Small intestine (tissue), 7 donors: ENCODE measurements around the gene INPP4B. TPM values are rescaled to one million over a fixed set of nuclear protein-coding genes. Genes with fewer than 3 reads are reported as not detected.

Source experiments
- DNase-seq, 2 donors: peaks; one replicate each; pipeline versions ENCODE4 v3.0.0 to v3.0.0-alpha.2; 2013
- FAIRE-seq: peaks from 2 replicates; lab custom pipeline; 2012; peaks lifted over from hg19 to GRCh38; lab: Jason Lieb, UNC
- H3K27ac ChIP-seq, 3 donors: one replicate each; pipeline ENCODE4 v1.5.1; 2013; ENCODE audit warnings: low read length in 2 of 3, mild to moderate bottlenecking in 2 of 3, control low read depth in 1 of 3, inconsistent platforms in 1 of 3, low read depth in 1 of 3, moderate library complexity in 1 of 3
- H3K27me3 ChIP-seq, 3 donors: one replicate each; pipeline ENCODE4 v1.6.1; 2013; ENCODE audit warnings: low read length in 3 of 3, inconsistent platforms in 1 of 3; ENCODE audit not compliant: control insufficient read depth in 3 of 3, insufficient read depth in 3 of 3
- H3K36me3 ChIP-seq, 3 donors: one replicate each; pipeline ENCODE4 v1.6.1; 2013; ENCODE audit warnings: low read length in 3 of 3, inconsistent platforms in 1 of 3, low read depth in 1 of 3, mild to moderate bottlenecking in 1 of 3, moderate library complexity in 1 of 3; ENCODE audit not compliant: control insufficient read depth in 3 of 3, insufficient read depth in 2 of 3
- H3K4me1 ChIP-seq, 3 donors: one replicate each; pipeline ENCODE4 v1.6.1; 2013; ENCODE audit warnings: low read length in 2 of 3, inconsistent platforms in 1 of 3, low read depth in 1 of 3, mild to moderate bottlenecking in 1 of 3, moderate library complexity in 1 of 3; ENCODE audit not compliant: control insufficient read depth in 3 of 3, insufficient read depth in 2 of 3
- H3K4me3 ChIP-seq, 3 donors: one replicate each; pipeline ENCODE4 v1.5.1; 2013; ENCODE audit warnings: low read length in 3 of 3, control low read depth in 1 of 3, inconsistent platforms in 1 of 3, low read depth in 1 of 3, mild to moderate bottlenecking in 1 of 3, moderate library complexity in 1 of 3
- H3K9me3 ChIP-seq, 2 donors: one replicate each; pipeline ENCODE4 v1.6.1; 2013; ENCODE audit warnings: low read depth in 1 of 2, low read length in 1 of 2; ENCODE audit not compliant: control insufficient read depth in 2 of 2, insufficient read depth in 1 of 2
- WGBS, 3 donors: extraction: QIAGEN DNeasy Blood & Tissue Kit; methylation state at CpG; one replicate each; pipeline ENCODE4 v1.1.7; 2013; 5-methylcytosine and 5-hydroxymethylcytosine counted together
- polyA plus RNA-seq, 4 donors: library from polyadenylated mRNA; stranded (reverse) in 3 of 4; unstranded in 1 of 4; fragments of 200-250 nt in 3 of 4; fragments of 120-200 nt in 1 of 4; gene quantifications; one replicate each; pipeline versions ENCODE4 v1.2.1 to v1.2.3, GENCODE V29; 2013
- donor health status: healthy with polysubstance abuse.
- donor health status: control.
- donor health status: control.
- donor health status: Bipolar disorder and iron deficiency.
- donor health status: healthy.

Gene INPP4B
- polyA plus RNA-seq, 4 donors: 2.7 to 6.6 (median 4.2) TPM

GRCh38 chr4:142339053-142339452 lies 507.0 kb downstream of the INPP4B start:
- peaks cover 1 to 16% of the 10 kb centered on the region in 2 donors for H3K9me3 ChIP-seq
- peaks cover 0 to 6% (median 0%) of the 10 kb centered on the region in 3 donors for H3K36me3 ChIP-seq
- no peaks in the 10 kb centered on the region for H3K27me3 ChIP-seq
- 35 to 66% (median 38%) methylated on average over 1 of the region's 1 CpG for WGBS, 3 donors
- no peak overlapping the region for H3K4me3 ChIP-seq
- H3K27ac ChIP-seq: peak overlapping the region in 1 of 3 donors; percentile 42
- peak in 1 of 2 donors; percentile 12 for DNase-seq
- FAIRE-seq: no peak
- no peaks in the 10 kb centered on the region for H3K4me1 ChIP-seq

GRCh38 chr4:142336251-142336934 lies 509.7 kb downstream of the INPP4B start:
- Histone ChIP-seq H3K36me3 (peaks cover 0 to 6% (median 0%) of the 10 kb centered on the region in 3 donors), H3K4me1 (no peaks in the 10 kb centered on the region), H3K4me3 (no peak overlapping the region), H3K27me3 (no peaks in the 10 kb centered on the region), H3K9me3 (peaks cover 1 to 11% of the 10 kb centered on the region in 2 donors), H3K27ac (no peak overlapping the region)
- 94 to 97% (median 95%) methylated on average over 12 of the region's 12 CpGs for WGBS, 3 donors
- no peak for DNase-seq
- FAIRE-seq: no peak

- Histone ChIP-seq H3K4me3 (no peak overlapping the region), H3K27me3 (no peaks in the 10 kb centered on the region), H3K9me3 (peaks cover 1 to 11% of the 10 kb centered on the region in 2 donors), H3K4me1 (no peaks in the 10 kb centered on the region), H3K27ac (no peak overlapping the region), H3K36me3 (peaks cover 0 to 6% (median 0%) of the 10 kb centered on the region in 3 donors)
- DNase-seq (no peak), FAIRE-seq (no peak)
These were observed 511.2 kb downstream of the INPP4B start for GRCh38 chr4:142334931-142335330.

- Histone ChIP-seq H3K4me1 (no peaks in the 10 kb centered on the region), H3K4me3 (no peak overlapping the region), H3K27me3 (no peaks in the 10 kb centered on the region), H3K27ac (no peak overlapping the region), H3K9me3 (peaks cover 1 to 10% of the 10 kb centered on the region in 2 donors), H3K36me3 (peaks cover 0 to 6% (median 0%) of the 10 kb centered on the region in 3 donors)
- FAIRE-seq: no peak
- WGBS, 3 donors: 70 to 96% (median 86%) methylated on average over 1 of the region's 1 CpG
- DNase-seq: no peak
These were observed 514.5 kb downstream of the INPP4B start for GRCh38 chr4:142331646-142332045.

GRCh38 chr4:142331132-142331531 lies 515.0 kb downstream of the INPP4B start:
- H3K36me3 ChIP-seq: peaks cover 0 to under 1% (median 0%) of the 10 kb centered on the region in 3 donors
- H3K27ac ChIP-seq: peak overlapping the region in 1 of 3 donors; percentile 48
- no peak for DNase-seq
- no peak overlapping the region for H3K4me3 ChIP-seq
- WGBS, 3 donors: 64 to 91% (median 85%) methylated on average over 4 of the region's 4 CpGs
- H3K27me3 ChIP-seq: no peaks in the 10 kb centered on the region
- H3K4me1 ChIP-seq: no peaks in the 10 kb centered on the region
- peaks cover 0 to 5% of the 10 kb centered on the region in 2 donors for H3K9me3 ChIP-seq
- FAIRE-seq: no peak

GRCh38 chr4:142330311-142330710 lies 515.8 kb downstream of the INPP4B start:
- WGBS, 3 donors: 94 to 96% (median 96%) methylated on average over 5 of the region's 5 CpGs
- H3K4me3 ChIP-seq: no peak overlapping the region
- DNase-seq: no peak
- FAIRE-seq: no peak
- H3K4me1 ChIP-seq: no peaks in the 10 kb centered on the region
- H3K36me3 ChIP-seq: no peaks in the 10 kb centered on the region
- H3K9me3 ChIP-seq: no peaks in the 10 kb centered on the region
- H3K27ac ChIP-seq: no peak overlapping the region
- H3K27me3 ChIP-seq: no peaks in the 10 kb centered on the region

GRCh38 chr4:142329313-142329712 lies 516.8 kb downstream of the INPP4B start:
- H3K36me3 ChIP-seq: no peaks in the 10 kb centered on the region
- DNase-seq (no peak), FAIRE-seq (no peak)
- no peaks in the 10 kb centered on the region for H3K4me1 ChIP-seq
- WGBS, 3 donors: 62 to 84% (median 81%) methylated on average over 1 of the region's 1 CpG
- H3K4me3 ChIP-seq: no peak overlapping the region
- no peaks in the 10 kb centered on the region for H3K27me3 ChIP-seq
- no peaks in the 10 kb centered on the region for H3K9me3 ChIP-seq
- H3K27ac ChIP-seq: no peak overlapping the region

GRCh38 chr4:142326181-142326580 lies 519.9 kb downstream of the INPP4B start:
- 56 to 75% (median 58%) methylated on average over 4 of the region's 4 CpGs for WGBS, 3 donors
- Histone ChIP-seq H3K36me3 (no peaks in the 10 kb centered on the region), H3K4me1 (no peaks in the 10 kb centered on the region), H3K4me3 (no peak overlapping the region), H3K27ac (no peak overlapping the region), H3K27me3 (no peaks in the 10 kb centered on the region), H3K9me3 (no peaks in the 10 kb centered on the region)
- DNase-seq (no peak), FAIRE-seq (no peak)

GRCh38 chr4:142324572-142324971 lies 521.5 kb downstream of the INPP4B start:
- FAIRE-seq: no peak
- no peak overlapping the region for H3K27ac ChIP-seq
- 46 to 72% (median 52%) methylated on average over 1 of the region's 1 CpG for WGBS, 3 donors

More at GRCh38 chr4:142324572-142324971, 521.5 kb downstream of the INPP4B start:
- Histone ChIP-seq H3K4me1 (no peaks in the 10 kb centered on the region), H3K36me3 (no peaks in the 10 kb centered on the region), H3K27me3 (no peaks in the 10 kb centered on the region), H3K4me3 (no peak overlapping the region), H3K9me3 (no peaks in the 10 kb centered on the region)
- DNase-seq: no peak
